B cell (primary cell): ENCODE results near the gene GYS1.

Source experiments
- CTCF ChIP-seq: fragments of 200-600 bp; IDR thresholded peaks from one replicate; pipeline ENCODE4 v1.8.0; 2022; ENCODE audit warnings: antibody characterized with exemption, mild to moderate bottlenecking
- EZH2 ChIP-seq: IDR thresholded peaks from 2 replicates; pipeline ENCODE4 v1.6.1; 2012; ENCODE audit warnings: borderline replicate concordance, low read depth, mild to moderate bottlenecking, moderate library complexity, low read length; ENCODE audit not compliant: insufficient read depth, poor library complexity, severe bottlenecking

- TF ChIP-seq CTCF (no peak), EZH2 (no peak)
Observed at GRCh38 chr19:48969276-48970138, 23.6 kb downstream of the GYS1 start.
